GM19455 (cell line): Measurements from ENCODE around the gene UBXN6.

Experiments
- ATAC-seq: cut with Tn5 transposase; IDR thresholded peaks from one replicate; pipeline ENCODE4 v1.9.1; 2021; ENCODE audit not compliant: unreplicated experiment

UBXN6 gene, protein sequence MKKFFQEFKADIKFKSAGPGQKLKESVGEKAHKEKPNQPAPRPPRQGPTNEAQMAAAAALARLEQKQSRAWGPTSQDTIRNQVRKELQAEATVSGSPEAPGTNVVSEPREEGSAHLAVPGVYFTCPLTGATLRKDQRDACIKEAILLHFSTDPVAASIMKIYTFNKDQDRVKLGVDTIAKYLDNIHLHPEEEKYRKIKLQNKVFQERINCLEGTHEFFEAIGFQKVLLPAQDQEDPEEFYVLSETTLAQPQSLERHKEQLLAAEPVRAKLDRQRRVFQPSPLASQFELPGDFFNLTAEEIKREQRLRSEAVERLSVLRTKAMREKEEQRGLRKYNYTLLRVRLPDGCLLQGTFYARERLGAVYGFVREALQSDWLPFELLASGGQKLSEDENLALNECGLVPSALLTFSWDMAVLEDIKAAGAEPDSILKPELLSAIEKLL

DNA sequence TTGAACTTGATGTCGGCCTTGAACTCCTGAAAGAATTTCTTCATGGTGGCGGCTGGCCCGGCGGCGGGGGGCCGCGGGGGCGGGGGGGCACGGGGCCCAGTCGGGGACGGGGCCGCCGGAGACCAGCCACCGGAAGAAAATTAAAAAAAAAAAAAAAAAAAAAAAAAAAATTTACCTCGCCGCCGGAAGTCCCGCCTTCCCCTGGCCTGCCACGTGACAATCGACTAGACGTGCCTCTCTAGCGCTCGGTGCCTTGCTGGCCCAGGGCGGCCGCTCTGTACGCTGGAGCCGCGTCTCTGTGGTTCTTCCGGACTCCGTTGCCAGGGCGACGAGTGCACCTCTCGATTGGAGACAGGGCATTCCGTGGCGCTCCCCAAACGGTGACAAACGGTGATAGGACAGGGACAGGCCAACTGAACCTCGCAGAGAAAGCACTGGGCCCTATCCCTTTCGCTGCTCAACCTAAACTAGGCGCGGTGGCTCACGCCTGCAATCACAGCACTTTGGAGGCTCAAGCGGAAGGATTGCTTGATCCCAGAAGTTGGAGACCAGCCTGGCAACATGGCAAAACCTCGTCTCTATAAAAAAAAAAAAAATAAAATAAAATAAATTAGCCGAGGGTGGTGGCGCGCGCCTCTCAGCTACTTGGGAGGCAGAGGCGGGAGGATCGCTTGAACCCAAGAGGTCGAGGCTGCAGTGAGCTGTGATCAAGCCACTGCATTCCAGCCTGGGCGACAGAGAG, at the start of gene UBXN6:
Gene UBXN6, minus strand, starts transcription at position 141 of the 742 bp plus-strand sequence. Its CDS starts 97 bp downstream, at position 44.
- ATAC-seq: peak; percentile 88

DNA sequence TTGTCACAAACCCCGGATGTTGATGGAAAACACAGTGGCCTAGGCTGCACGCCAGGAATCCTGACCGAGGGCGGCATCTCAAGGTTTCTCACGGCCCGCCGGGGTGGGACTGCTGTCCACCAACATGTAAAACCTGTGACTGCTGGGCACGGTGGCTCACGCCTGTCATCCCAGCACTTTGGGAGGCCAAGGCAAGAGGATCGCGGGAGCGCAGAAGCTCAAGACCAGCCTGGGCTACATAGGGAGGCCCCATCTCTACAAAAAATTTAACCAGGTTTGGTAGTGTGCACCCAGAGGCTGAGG, 49.5 kb upstream of the UBXN6 start:
- no peak for ATAC-seq

DNA sequence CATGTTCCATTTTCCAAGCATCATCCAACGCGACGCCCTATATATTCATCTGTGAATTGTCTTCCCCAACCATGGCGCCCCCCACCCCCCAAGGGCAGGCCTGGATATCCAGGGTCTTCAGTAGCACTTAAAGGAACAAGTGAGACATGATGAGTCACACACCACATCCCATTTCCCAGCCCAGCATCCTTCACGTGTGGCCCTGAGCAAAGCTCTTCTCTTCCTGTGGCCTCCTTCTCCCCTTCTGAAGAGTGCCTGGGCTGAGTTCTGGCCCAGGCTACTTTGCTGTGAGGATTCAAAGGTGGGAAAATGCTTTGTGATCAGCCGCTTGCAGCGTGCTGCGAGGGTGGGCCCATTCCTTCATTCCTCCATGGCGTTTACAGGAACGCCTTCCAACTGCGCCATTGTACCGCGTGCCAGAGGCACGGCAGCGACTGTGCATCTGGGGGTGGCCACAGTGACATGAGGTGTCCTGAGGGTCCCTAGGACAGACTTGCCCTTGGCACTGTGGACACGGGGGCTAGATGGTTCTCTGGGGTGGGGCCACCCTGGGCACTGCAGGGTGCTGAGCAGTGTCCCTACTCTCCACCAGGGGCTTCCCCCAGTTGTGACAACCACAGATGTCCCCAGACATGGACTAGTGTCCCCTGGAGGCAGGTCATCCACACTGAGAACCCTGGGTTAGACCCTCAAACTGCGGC, 49.0 kb upstream of the UBXN6 start:
- ATAC-seq: no peak

DNA sequence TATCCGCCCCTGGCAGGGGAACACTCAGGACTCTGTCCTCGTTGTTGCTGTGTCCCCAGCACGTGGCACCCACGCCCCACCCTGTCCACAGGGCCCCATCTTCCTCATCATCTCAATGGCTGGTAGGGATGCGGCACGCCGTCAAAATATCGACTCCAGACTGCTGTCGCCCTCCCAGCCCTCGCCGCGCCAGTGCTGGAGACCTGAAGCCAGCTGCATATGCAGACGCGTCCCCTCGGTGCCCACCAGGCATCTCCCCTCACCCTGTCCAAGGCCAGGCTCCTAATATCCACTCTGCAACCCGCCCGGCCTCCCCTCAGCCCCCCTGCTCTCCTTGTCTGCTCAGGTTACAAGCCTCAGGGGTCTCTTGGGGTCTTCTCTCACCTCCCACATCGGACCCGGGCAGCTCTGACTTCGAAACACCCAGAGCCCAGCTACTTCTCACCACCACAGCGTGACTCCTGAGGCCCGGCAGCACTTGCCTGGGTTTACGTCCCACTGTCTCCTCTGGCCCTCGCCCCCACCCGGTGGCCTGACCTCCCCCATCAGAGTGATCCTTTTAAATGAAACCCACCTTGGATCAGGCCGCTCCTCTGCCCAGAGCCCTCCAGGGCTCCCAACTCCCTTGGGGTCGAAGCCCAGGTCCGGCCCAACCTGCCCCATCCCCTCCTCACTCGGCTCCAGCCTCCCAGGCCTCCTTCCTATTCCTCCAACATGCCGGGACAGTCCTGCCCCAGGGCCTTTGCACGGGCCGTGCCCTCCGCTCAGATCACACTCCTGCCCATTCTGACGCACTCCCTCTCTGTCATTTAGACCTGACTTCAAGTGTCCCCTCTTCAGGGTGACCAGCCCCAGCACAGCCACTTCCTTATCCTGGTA, 48.2 kb upstream of the UBXN6 start:
- no peak for ATAC-seq

DNA sequence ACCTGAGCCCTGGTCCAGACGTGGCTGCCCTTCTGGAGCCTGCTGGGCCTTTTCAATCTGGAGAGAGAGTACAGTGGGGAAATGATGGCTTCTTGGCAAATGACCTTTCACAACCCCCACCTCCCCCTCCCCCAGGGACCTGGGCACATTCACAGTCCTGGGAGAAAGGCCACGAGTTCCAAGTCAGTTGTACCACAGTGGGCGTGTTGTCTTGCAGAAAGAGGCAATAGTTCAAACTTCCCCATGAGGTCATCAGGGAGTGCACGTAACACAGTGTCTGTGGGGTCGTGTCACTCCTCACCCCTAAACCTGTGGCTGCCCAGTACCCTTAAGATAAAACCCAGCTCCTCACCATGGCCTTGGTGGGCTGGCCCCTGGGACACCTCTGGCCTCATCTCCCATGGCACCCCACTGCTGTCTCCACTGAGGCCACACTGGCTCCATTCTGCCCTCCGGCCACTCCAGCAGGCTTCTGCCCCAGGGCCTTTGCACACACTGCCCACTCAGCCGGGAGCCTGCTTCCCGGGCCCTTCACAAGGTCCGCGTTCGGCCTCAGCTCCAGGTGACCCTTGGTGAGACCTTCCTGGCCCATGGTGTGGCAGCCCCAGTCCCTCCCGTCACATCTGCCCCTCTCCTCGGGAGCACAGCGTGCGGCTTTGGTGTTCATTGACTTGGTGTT, 47.4 kb upstream of the UBXN6 start:
- ATAC-seq: no peak

DNA sequence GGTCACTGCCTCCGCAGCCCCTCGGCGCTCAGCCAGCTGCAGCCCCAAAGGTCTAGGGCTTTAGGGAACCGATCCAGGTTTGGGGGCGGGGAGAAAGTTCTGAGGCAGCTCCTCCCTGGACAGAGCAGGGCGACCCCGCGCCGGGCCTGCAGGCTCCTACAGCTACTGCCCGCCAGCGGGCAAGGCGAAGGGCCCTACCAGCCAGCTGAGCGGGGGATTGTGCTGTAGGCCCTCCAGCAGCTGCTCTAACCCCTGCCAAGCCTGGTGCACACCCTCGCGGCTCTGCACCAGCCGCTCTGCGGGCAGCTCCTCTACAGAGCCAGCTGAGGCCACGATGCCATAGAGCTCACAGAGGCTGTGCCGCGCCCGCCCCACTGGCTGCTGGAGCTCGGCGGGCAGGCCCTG, 46.7 kb upstream of the UBXN6 start:
- no peak for ATAC-seq

DNA sequence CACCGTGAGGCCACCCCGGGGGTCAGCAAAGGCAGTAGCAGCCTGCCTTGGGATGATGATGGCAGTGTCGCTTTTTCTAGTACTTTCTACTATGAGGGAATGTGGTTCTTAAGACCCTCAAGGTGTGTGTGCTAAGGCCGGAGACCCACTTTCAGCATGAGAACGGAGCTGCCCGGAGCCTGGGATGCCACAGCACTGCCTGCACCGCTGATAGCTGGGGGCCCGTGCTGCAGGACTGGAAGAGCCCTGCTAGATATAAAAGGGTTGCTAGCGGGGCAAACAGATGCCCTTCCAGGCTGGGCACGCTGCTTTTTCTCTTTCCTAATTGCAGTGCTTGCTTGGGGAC, 46.2 kb upstream of the UBXN6 start:
- no peak for ATAC-seq

DNA sequence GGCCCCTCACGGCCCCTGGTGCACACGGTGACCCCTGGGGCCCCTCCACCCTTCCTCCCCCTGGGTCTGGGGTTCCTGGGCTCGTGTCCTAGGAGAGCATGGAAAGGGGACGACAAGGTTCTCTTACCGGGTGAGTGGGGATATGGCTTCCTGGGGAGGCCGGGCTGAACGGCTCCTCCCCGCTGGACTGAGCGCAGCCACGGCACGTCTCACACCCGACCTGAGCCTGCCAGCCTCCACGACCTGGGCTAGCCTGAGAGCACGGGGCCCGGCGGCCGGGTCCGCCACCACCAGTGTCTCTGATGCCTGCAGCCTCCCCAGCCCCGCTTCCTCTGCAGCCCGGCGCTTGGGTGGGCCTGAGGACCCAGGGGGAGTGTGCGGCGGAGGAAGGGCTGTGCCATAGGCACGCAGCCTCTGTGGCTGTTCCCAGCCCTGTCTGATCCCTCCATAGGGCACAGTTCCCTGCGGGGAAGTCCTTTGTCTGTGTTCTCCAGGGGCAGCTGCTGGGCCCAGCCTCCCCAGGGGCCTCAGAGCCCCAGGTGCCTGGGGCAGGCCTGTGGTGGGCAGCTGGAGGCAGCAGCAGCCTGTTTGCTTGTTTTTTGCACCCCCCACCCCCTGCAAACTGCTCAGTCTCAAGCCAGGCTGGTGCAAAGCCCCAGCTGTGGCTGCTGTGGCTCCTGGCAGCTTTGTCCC, 45.7 kb upstream of the UBXN6 start:
- no peak for ATAC-seq

DNA sequence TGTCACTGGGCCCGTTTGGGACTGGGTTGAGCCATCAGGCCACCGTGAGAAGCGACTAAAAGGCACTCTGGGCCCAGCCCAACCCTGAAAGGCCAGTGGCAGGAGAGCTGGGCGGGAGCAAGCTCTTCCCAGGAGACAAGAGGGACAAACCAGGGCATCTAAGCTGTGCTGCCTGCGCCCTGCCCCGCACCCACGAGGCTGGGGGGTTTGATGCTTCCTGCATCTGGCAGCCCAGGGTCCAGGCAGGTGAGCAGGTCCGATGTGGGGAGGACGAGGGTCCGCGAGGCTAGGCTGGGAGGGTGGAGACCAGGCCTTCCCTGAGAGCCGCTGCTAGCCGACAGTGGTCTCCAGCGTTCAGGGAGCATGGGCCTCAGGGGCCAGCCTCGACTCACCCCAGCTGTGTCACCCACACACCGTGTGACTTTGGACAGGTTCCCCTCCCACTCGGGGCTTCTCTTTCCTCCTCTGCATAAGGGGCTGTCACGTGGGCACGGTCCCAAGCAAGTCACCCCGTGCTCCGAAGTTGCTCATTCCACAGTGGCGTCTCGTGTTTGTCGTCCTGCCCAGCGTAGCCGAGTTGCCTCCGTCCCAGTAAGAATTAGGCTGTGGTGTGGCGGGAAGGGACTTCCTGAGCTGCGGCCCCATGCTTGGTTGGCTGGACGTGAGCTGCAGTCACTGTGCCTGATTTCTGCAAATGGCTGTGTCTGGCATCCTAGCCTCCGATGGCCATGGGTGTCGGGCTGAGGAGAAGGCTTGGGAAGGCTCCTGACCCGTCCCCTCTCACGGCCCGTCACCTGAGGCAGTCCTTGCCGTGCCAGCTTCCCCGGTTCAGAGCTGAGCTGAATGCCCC, 44.9 kb upstream of the UBXN6 start:
- ATAC-seq: no peak

DNA sequence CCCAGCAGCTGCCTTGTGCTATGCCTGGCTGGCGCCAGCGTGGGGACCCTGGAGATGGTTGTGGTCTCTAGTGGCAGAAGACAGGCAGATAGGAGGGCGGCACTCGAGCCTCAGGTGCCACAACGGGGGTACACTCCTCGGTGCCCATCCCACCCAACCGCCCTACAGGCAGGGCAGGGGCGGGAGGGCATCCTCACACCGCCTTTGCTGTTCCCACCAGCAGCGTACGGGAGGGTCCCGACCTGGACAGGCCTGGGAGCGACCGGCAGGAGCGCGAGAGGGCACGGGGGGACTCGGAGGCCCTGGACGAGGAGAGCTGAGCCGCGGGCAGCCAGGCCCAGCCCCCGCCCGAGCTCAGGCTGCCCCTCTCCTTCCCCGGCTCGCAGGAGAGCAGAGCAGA, 44.1 kb upstream of the UBXN6 start:
- no peak for ATAC-seq

DNA sequence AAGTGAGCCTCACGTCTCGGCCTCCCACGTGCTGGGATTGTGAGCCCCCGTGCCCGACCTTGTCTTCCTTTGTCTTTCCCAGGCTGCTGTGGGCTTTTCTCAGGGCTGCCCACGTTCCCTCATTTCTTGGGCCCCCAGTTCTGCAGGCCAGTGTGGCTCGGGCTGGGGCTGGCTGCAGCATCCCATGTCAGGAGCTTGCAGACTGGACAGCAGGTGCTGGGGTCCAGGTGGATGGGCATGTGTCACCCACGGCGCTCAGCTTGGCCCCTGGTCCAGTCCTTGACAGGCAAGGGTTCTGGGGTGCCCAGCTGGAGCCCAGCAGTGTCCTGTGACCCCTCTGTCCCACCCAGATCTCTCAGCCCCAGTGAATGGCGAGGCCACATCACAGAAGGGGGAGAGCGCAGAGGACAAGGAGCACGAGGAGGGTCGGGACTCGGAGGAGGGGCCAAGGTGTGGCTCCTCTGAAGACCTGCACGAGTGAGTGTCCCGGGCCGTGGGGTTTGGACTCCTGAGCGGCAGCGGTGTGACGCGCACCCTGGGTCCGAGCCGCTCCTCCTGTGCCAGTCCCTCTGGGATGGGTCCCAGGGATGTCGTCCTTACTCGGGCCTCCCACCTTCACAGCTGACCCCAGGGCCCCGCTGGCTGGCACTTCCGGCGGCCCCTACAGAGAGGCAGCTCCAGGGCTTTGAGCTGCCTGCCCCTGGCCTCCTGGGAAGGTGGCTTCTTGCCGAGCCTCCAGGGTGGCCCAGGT, 43.4 kb upstream of the UBXN6 start:
- no peak for ATAC-seq

DNA sequence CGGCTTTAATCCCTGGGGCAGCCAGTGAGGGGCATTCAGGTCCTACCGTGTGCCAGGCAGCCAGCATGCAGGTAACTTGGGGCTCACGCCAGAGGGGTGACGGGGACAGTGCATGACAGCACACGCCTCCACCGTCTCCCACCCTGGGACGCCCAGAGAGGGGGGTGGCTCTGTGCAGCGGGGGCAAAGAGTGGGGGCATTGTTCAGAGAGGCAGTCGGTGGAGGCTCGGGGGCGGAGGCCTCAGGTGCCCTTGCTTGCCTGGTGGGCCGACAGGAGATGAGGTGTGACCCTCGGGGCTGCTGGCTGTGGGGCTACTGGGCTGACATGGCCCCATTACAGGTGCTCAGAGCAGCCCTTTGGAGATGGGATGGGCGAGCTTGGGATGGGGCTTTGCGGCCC, 42.3 kb upstream of the UBXN6 start:
- no peak for ATAC-seq

DNA sequence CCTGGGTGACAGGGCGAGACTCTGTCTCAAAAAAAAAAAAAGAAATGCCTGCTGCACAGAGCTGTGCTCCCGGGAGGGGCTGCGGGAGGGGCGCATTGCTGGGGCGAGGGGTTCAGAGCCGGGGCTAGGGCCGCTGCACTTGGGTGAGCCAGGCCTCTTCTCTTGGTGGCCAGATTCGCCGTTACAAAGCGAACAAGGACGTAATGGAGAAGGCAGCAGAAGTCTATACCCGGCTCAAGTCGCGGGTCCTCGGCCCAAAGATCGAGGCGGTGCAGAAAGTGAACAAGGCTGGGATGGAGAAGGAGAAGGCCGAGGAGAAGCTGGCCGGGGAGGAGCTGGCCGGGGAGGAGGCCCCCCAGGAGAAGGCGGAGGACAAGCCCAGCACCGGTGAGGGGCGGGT, 41.7 kb upstream of the UBXN6 start:
- no peak for ATAC-seq

DNA sequence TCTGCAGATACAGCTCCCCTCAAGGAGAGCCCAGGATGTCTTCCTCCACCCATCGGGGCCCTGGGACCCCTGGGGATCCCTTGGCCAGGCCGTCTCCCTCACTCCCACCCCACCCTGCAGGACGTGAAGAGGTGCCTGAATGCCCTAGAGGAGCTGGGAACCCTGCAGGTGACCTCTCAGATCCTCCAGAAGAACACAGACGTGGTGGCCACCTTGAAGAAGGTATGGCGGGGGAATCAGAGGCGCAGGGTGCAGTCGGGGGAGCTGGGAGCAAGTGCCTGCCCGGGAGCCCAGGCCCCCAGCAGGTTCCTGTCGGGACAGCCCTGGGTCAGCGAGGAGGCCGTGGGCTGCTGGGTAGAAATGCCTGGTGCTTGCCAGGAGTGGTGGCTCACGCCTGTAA, 41.1 kb upstream of the UBXN6 start:
- no peak for ATAC-seq

DNA sequence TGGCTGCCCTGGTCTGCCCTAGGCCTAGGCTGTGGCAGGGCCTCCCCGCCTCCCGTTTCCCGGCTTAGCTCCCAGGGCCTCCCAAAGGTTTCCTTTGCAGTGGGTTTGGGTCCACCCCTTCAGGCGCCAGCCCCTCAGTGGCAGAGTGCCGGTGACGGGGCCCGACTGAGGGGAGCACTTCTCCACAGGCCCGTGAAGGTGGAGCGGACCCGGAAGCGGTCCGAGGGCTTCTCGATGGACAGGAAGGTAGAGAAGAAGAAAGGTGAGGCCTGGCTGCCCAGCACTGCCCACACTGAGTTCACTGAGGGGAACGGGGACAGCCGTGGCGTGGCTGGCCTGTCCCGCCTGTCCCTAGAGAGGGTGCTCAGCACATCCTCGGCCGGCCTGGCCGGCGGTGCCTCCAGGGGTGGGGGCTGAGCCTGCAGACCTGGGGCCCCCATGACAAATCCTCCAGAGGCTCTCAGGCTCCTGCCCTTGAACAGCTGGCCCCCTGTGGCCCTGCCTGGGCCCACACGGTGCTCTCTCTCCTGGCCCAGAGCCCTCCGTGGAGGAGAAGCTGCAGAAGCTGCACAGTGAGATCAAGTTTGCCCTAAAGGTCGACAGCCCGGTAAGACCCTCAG, 40.3 kb upstream of the UBXN6 start:
- ATAC-seq: no peak

DNA sequence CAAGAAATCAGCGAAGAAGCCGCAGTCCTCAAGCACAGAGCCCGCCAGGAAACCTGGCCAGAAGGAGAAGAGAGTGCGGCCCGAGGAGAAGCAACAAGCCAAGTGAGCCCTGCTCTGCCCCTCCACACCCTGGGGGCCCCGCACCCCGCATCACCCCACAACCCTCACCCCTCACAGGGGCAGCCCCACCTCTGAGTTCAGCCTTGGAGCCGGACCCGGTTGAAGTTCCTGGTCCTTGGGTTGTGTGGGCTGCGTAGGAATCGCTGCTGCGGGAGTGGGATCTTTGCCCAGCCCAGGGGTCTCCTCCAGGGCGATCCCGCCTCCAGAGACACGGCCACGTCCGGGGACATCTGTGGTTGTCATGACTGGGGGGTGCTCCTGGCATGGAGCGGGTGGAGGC, 38.7 kb upstream of the UBXN6 start:
- no peak for ATAC-seq

DNA sequence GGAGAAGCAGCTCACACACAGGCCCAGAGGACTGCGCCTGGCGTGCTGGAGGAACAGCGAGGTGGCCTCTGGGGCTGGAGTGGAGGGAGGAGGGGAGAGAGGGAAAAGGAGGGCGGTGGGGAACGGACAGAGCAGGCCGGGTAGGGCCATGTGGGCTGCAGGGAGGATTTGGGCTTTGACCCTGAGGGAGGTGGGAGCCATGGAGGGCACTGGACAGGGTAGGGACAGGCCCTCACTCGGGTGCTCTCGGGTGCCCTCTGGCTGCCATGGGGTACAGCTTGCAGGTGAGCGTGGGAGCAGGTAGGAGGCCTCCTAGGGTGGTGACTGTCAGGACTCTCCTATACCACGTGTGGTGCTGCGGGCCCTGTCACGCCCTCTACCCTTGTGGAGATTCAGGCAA, 37.9 kb upstream of the UBXN6 start:
- ATAC-seq: no peak

DNA sequence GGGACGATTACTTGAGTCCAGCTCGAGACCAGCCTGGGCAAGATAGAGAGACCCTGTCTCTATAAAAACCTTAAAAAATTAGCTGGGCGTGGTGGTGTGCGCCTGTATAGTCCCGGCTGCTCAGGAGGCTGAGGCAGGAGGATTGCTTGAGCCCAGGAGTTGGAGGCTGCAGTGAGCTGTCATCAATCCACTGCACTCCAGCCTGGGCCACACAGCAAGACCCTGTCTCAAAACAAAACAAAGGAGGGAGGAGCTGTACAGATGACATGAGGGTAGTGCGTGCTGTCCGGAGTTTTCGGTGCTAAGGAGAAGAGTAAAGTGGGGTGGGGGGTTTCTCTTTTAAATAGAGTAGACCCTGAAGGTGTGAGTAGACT, 37.1 kb upstream of the UBXN6 start:
- ATAC-seq: no peak
